Measurements from ENCODE around the gene SLC10A3. TPM values are rescaled to one million over a fixed set of nuclear protein-coding genes. Genes with fewer than 3 reads are reported as not detected.

Gene SLC10A3
- total and polyA plus RNA-seq, 7 experiments from 2014 or later: 11.7 to 58.7 (median 20.1) TPM

GRCh38 chrX:154443992-154444754 lies 46.3 kb downstream of the SLC10A3 start, which contains the start of gene FAM50A:
Gene FAM50A (plus strand): TSS chrX:154444141. CDS start chrX:154444236, 95 bp downstream.
- peaks cover 0 to 34% (median 0%) of the 10 kb centered on the region in 3 experiments for H3K36me3 ChIP-seq (ENCODE audit: control insufficient read depth in 2 of 3, insufficient read depth in 3 of 3, low read length in 3 of 3)
- POLR2A ChIA-PET: interaction anchor here (0.5 to 4.1 kb wide), 8 partner anchors 15 to 47 kb away, joined by 3 to 11 read pairs (median 4); partner anchors contain the start of genes ATP6AP1, RPL10, SLC10A3 and UBL4A

GRCh38 chrX:154443479-154443910 lies 46.9 kb downstream of the SLC10A3 start:
- peaks cover 0 to 7% (median 0%) of the 10 kb centered on the region in 5 donors for H3K36me3 Mint-ChIP-seq
- Histone ChIP-seq H3K36me3 (ENCODE audit: control insufficient read depth in 2 of 3, insufficient read depth in 3 of 3, low read length in 3 of 3) (peaks cover 0 to 27% (median 0%) of the 10 kb centered on the region in 3 experiments), H3K27me3 (ENCODE audit: control insufficient read depth in 2 of 2, insufficient read depth in 2 of 2, low read length in 2 of 2) (no peaks in the 10 kb centered on the region), H3K27ac (ENCODE audit: low read depth, low read length) (peak overlapping the region; percentile 74), H3K9me3 (ENCODE audit: control insufficient read depth in 2 of 3, low read length in 3 of 3) (no peaks in the 10 kb centered on the region), H3K4me3 (ENCODE audit: low read length) (no peak overlapping the region), H3K4me1 (ENCODE audit: control insufficient read depth in 2 of 2, insufficient read depth in 2 of 2, low read length in 2 of 2) (peaks cover 6 to 14% of the 10 kb centered on the region in 2 donors)
- H3K4me1 Mint-ChIP-seq: peaks cover 0 to 35% (median 14%) of the 10 kb centered on the region in 7 donors
- no peaks in the 10 kb centered on the region for H3K27me3 Mint-ChIP-seq
- ChIA-PET POLR2A (interaction anchor here (0.5 to 4.1 kb wide), 4 partner anchors 15 to 46 kb away, joined by 3 to 11 read pairs (median 6); partner anchors contain the start of genes ATP6AP1 and RPL10), CTCF (no interaction called here)
- peak overlapping the region in 6 of 9 donors; percentile 71 to 88 (median 78) for H3K27ac Mint-ChIP-seq
- peak overlapping the region; percentile 45 to 84 (median 78) for H3K4me3 Mint-ChIP-seq
- ATAC-seq: peak; percentile 26
- peaks cover 0 to 3% (median 0%) of the 10 kb centered on the region in 11 donors for H3K9me3 Mint-ChIP-seq
- intact Hi-C loops (cut with micrococcal nuclease): loop anchor here in 1 of 2 donors (2.0 to 5.0 kb wide), 2 partner anchors 13 to 34 kb away; partner anchors contain the start of gene LAGE3
- no peak for DNase-seq

More at GRCh38 chrX:154443992-154444754, 46.3 kb downstream of the SLC10A3 start, which contains the start of gene FAM50A:
- peak within 1 kb of the TSS; percentile 74 for H3K27ac ChIP-seq (ENCODE audit: low read depth, low read length)
- intact Hi-C loops (cut with micrococcal nuclease): loop anchor here (1.0 to 5.0 kb wide), 3 partner anchors 13 to 33 kb away; partner anchors contain the start of gene LAGE3 (in 1 of the 2)
- peak within 1 kb of the TSS; percentile 55 for H3K4me3 ChIP-seq (ENCODE audit: low read length)
- no peaks in the 10 kb centered on the region for H3K9me3 ChIP-seq (ENCODE audit: control insufficient read depth in 2 of 3, low read length in 3 of 3)
- Mint-ChIP-seq H3K4me3 (peak within 1 kb of the TSS; percentile 53 to 84 (median 78)), H3K27me3 (no peaks in the 10 kb centered on the region), H3K36me3 (peaks cover 0 to 6% (median 0%) of the 10 kb centered on the region in 5 donors), H3K4me1 (peaks cover 0 to 29% (median 10%) of the 10 kb centered on the region in 7 donors), H3K9me3 (peaks cover 0 to 3% (median 0%) of the 10 kb centered on the region in 11 donors), H3K27ac (peak within 1 kb of the TSS in 6 of 9 donors; percentile 71 to 88 (median 78))
- DNase-seq (peak; percentile 38 to 81 (median 53)), ATAC-seq (peak; percentile 91)
- H3K27me3 ChIP-seq (ENCODE audit: control insufficient read depth in 2 of 2, insufficient read depth in 2 of 2, low read length in 2 of 2): no peaks in the 10 kb centered on the region
- H3K4me1 ChIP-seq (ENCODE audit: control insufficient read depth in 2 of 2, insufficient read depth in 2 of 2, low read length in 2 of 2): peaks cover 6 to 14% of the 10 kb centered on the region in 2 donors
- CTCF ChIA-PET: no interaction called here

DNA sequence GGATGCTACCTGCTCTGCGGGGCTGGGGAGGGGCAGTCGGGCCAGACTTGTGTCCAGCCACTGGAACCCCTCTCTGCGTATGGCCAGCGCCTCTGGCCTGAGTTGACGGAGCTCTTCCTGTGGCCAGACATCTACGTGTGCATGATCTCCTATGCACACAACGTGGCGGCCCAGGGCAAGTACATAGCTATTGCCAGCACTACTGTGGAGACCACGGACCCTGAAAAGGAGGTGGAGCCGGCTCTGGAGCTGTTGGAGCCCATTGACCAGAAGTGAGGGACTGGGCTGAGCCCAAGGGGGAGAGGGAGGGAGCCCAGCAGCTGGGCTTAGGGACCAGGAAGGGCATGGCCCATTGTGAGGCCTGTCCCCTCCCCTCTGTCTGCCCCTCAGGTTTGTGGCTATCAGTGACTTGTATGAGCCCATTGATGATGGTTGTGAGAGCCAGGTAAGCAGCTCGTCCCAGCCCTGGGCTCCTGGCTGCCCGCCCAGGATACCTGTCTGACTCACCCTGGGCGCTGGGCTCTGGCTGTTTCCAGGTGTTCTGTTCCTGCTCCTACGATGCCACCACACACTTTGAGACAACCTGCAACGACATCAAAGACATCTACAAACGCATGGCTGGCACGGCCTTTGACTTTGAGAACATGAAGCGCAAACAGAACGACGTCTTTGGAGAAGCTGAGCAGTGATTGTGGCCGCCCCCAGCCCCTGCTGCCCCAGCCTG lies 48.3 kb downstream of the SLC10A3 start:
- H3K9me3 Mint-ChIP-seq: peaks cover 0 to 3% (median 0%) of the 10 kb centered on the region in 11 donors
- CTCF ChIA-PET: no interaction called here
- peaks cover 0 to 4% (median 0%) of the 10 kb centered on the region in 5 donors for H3K36me3 Mint-ChIP-seq
- H3K27ac Mint-ChIP-seq: peak overlapping the region in 7 of 9 donors; percentile 13 to 80 (median 36)
- peaks cover 6 to 14% of the 10 kb centered on the region in 2 donors for H3K4me1 ChIP-seq (ENCODE audit: control insufficient read depth in 2 of 2, insufficient read depth in 2 of 2, low read length in 2 of 2)
- no peak for ATAC-seq
- H3K4me3 Mint-ChIP-seq: peak overlapping the region in 5 of 10 donors; percentile 4 to 84 (median 38)
- no peaks in the 10 kb centered on the region for H3K27me3 Mint-ChIP-seq
- intact Hi-C loops (cut with micrococcal nuclease): loop anchor here in 1 of 2 donors (2.0 to 5.0 kb wide), 2 partner anchors 15 to 35 kb away; partner anchors contain the start of gene LAGE3
- no peaks in the 10 kb centered on the region for H3K9me3 ChIP-seq (ENCODE audit: control insufficient read depth in 2 of 3, low read length in 3 of 3)
- POLR2A ChIA-PET: interaction anchor here (0.8 to 3.1 kb wide), 3 partner anchors 14 to 48 kb away, joined by 3 to 17 read pairs (median 6); partner anchors contain the start of genes RPL10 and SLC10A3
- no peak overlapping the region for H3K4me3 ChIP-seq (ENCODE audit: low read length)
- peak overlapping the region; percentile 14 for H3K27ac ChIP-seq (ENCODE audit: low read depth, low read length)
- H3K27me3 ChIP-seq (ENCODE audit: control insufficient read depth in 2 of 2, insufficient read depth in 2 of 2, low read length in 2 of 2): no peaks in the 10 kb centered on the region
- peaks cover 0 to 42% (median 20%) of the 10 kb centered on the region in 7 donors for H3K4me1 Mint-ChIP-seq
- H3K36me3 ChIP-seq (ENCODE audit: control insufficient read depth in 2 of 3, insufficient read depth in 3 of 3, low read length in 3 of 3): peaks cover 0 to 17% (median 0%) of the 10 kb centered on the region in 3 experiments
- no peak for DNase-seq

DNA sequence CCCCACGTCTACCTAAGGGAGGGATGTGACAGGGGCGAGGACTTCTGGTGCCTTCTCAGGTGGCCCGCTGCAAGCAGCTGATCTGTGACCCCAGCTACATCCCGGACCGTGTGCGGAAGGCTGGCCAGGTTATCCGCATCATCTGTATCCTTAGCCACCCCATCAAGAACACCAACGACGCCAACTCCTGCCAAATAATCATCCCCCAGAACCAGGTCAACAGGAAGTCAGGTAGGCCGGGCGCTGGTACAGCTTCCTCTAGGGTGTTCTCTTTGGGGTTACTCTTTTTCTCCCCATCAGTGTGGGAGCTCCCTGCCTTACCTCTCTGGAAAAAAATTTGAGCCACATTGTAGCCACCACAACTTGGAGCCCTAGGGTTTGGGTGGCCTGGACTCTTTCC lies 48.9 kb downstream of the SLC10A3 start:
- Histone ChIP-seq H3K4me3 (ENCODE audit: low read length) (no peak overlapping the region), H3K27me3 (ENCODE audit: control insufficient read depth in 2 of 2, insufficient read depth in 2 of 2, low read length in 2 of 2) (no peaks in the 10 kb centered on the region), H3K4me1 (ENCODE audit: control insufficient read depth in 2 of 2, insufficient read depth in 2 of 2, low read length in 2 of 2) (peaks cover 6 to 14% of the 10 kb centered on the region in 2 donors), H3K27ac (ENCODE audit: low read depth, low read length) (peak overlapping the region; percentile 14), H3K9me3 (ENCODE audit: control insufficient read depth in 2 of 3, low read length in 3 of 3) (no peaks in the 10 kb centered on the region), H3K36me3 (ENCODE audit: control insufficient read depth in 2 of 3, insufficient read depth in 3 of 3, low read length in 3 of 3) (peaks cover 0 to 15% (median 0%) of the 10 kb centered on the region in 3 experiments)
- ATAC-seq (no peak), DNase-seq (no peak)
- H3K27ac Mint-ChIP-seq: peak overlapping the region in 5 of 9 donors; percentile 32 to 80 (median 45)
- CTCF ChIA-PET: no interaction called here
- peak overlapping the region in 5 of 10 donors; percentile 5 to 84 (median 38) for H3K4me3 Mint-ChIP-seq
- peaks cover 0 to 42% (median 17%) of the 10 kb centered on the region in 7 donors for H3K4me1 Mint-ChIP-seq
- H3K9me3 Mint-ChIP-seq: peaks cover 0 to 2% (median 0%) of the 10 kb centered on the region in 11 donors
- peaks cover 0 to 1% (median 0%) of the 10 kb centered on the region in 5 donors for H3K36me3 Mint-ChIP-seq
- no peaks in the 10 kb centered on the region for H3K27me3 Mint-ChIP-seq
- POLR2A ChIA-PET: interaction anchor here (1.3 to 3.1 kb wide), 2 partner anchors 15 to 42 kb away, joined by 6 to 17 read pairs; partner anchors contain the start of gene RPL10
- intact Hi-C loops (cut with micrococcal nuclease): loop anchor here in 1 of 2 donors (5.0 kb wide), 1 partner anchor 36 kb away; the partner anchor contains the start of gene LAGE3

- H3K36me3 Mint-ChIP-seq: peaks cover 0 to 1% (median 0%) of the 10 kb centered on the region in 5 donors
- no peak overlapping the region for H3K4me3 ChIP-seq (ENCODE audit: low read length)
- ChIA-PET CTCF (no interaction called here), POLR2A (interaction anchor here (0.8 to 3.1 kb wide), 2 partner anchors 35 to 42 kb away, joined by 3 to 17 read pairs; partner anchors contain the start of gene RPL10)
- H3K4me3 Mint-ChIP-seq: peak overlapping the region in 2 of 10 donors; percentile 4 to 17
- peaks cover 6 to 14% of the 10 kb centered on the region in 2 donors for H3K4me1 ChIP-seq (ENCODE audit: control insufficient read depth in 2 of 2, insufficient read depth in 2 of 2, low read length in 2 of 2)
- intact Hi-C loops (cut with micrococcal nuclease): loop anchor here in 1 of 2 donors (5.0 kb wide), 1 partner anchor 37 kb away; the partner anchor contains the start of gene LAGE3
- peaks cover 0 to 14% (median 0%) of the 10 kb centered on the region in 3 experiments for H3K36me3 ChIP-seq (ENCODE audit: control insufficient read depth in 2 of 3, insufficient read depth in 3 of 3, low read length in 3 of 3)
- no peaks in the 10 kb centered on the region for H3K27me3 Mint-ChIP-seq
- DNase-seq: no peak
- H3K4me1 Mint-ChIP-seq: peaks cover 0 to 48% (median 20%) of the 10 kb centered on the region in 7 donors
- H3K27me3 ChIP-seq (ENCODE audit: control insufficient read depth in 2 of 2, insufficient read depth in 2 of 2, low read length in 2 of 2): no peaks in the 10 kb centered on the region
- H3K9me3 ChIP-seq (ENCODE audit: control insufficient read depth in 2 of 3, low read length in 3 of 3): no peaks in the 10 kb centered on the region
- H3K9me3 Mint-ChIP-seq: peaks cover 0 to 4% (median 0%) of the 10 kb centered on the region in 11 donors
- H3K27ac ChIP-seq (ENCODE audit: low read depth, low read length): no peak overlapping the region
- peak overlapping the region in 2 of 9 donors; percentile 8 to 74 for H3K27ac Mint-ChIP-seq
- ATAC-seq: no peak
Measured at GRCh38 chrX:154440623-154441357, 49.6 kb downstream of the SLC10A3 start.
